Activated T-helper 1 cell treated with anti-CD3 and anti-CD28 coated beads, Interleukin-12 subunit alpha, Interleukin-12 subunit beta, Interleukin-2, Interleukin-4 antibody, amounts not matched to agents 30 ng/mL and 10 ng/mL and 1 ng/mL, durations not matched to agents 14 hours and 24 hours and 36 hours (primary cell): ENCODE data around the gene PHACTR1. TPM values are rescaled to one million over a fixed set of nuclear protein-coding genes. Genes with fewer than 3 reads are reported as not detected.

Experiments used
- DNase-seq: peaks from one replicate; pipeline ENCODE4 v3.0.0; 2021; ENCODE audit warnings: low spot score
- H3K27ac Mint-ChIP-seq: one replicate; pipeline ENCODE4 v1.8.0; 2021; ENCODE audit warnings: mild to moderate bottlenecking, mixed read lengths
- H3K27me3 Mint-ChIP-seq: one replicate; pipeline ENCODE4 v1.8.0; 2022; ENCODE audit warnings: mild to moderate bottlenecking, moderate library complexity, mixed read lengths; ENCODE audit not compliant: insufficient read depth
- H3K36me3 Mint-ChIP-seq: one replicate; pipeline ENCODE4 v1.8.0; 2021; ENCODE audit warnings: low read depth, mixed read lengths
- H3K4me1 Mint-ChIP-seq: one replicate; pipeline ENCODE4 v1.8.0; 2021; ENCODE audit warnings: low read depth, mixed read lengths
- H3K4me3 Mint-ChIP-seq: one replicate; pipeline ENCODE4 v1.8.0; 2021; ENCODE audit warnings: mild to moderate bottlenecking, moderate library complexity, mixed read lengths
- H3K9me3 Mint-ChIP-seq: one replicate; pipeline ENCODE4 v1.8.0; 2021; ENCODE audit warnings: mixed read lengths
- intact Hi-C: fragments of 100-400 bp; cut with micrococcal nuclease; formaldehyde crosslinking; loops from one replicate; pipeline ENCODE4 v1.15.1; 2024
- total RNA-seq: library from RNA; stranded (reverse); gene quantifications from 2 replicates; pipeline ENCODE4 v1.2.3, GENCODE V29; 2022

Gene PHACTR1
- total RNA-seq, 1 donor from 2014 or later, result 0.44 TPM

DNA sequence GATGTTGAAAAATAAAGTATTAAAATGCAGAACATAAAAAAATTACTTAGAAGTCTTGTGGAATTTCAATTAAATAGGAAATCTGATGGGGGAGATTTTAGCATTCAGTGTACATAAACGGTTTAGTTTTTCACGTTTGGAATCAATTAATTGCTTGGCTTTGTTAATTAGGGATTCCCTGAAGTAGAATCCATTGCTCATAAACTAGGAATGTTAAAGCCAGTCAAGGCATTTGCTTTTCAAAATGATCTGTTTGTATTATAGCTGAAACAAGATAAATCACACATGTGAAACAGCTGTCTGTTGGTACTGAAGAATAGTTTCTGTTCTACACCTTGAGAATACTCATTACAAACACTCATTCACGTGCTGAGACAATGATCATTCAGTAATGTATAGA lies 313.8 kb downstream of the PHACTR1 start:
- DNase-seq, result no peak
- intact Hi-C loops, result no loop called here
- H3K27ac Mint-ChIP-seq, result no peak overlapping the region
- no peaks in the 10 kb centered on the region for H3K4me1 Mint-ChIP-seq
- no peak overlapping the region for H3K4me3 Mint-ChIP-seq
- no peaks in the 10 kb centered on the region for H3K36me3 Mint-ChIP-seq
- peaks cover 25% of the 10 kb centered on the region for H3K27me3 Mint-ChIP-seq
- no peaks in the 10 kb centered on the region for H3K9me3 Mint-ChIP-seq

DNA sequence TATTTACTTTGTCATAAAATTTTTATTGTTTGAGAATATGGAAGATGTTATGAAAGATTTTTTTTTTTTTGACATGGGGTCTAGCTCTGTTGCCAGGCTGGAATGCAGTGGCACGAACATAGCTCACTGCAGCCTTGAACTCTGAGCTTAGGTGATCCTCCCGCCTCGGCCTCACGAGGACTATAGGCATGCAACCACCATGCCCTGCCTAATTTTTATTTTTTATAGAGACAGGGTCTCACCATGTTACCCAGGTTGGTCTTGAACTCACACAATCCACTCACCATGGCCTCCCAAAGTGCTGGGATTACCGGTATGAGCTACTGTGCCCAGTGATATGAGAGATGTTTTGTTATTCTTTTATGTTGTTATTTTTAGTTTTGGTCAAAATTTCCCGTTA lies 316.0 kb downstream of the PHACTR1 start:
- Mint-ChIP-seq H3K36me3 (no peaks in the 10 kb centered on the region), H3K27ac (no peak overlapping the region), H3K9me3 (no peaks in the 10 kb centered on the region), H3K4me1 (no peaks in the 10 kb centered on the region), H3K4me3 (no peak overlapping the region), H3K27me3 (peaks cover 18% of the 10 kb centered on the region)
- DNase-seq, result no peak
- intact Hi-C loops, result no loop called here

DNA sequence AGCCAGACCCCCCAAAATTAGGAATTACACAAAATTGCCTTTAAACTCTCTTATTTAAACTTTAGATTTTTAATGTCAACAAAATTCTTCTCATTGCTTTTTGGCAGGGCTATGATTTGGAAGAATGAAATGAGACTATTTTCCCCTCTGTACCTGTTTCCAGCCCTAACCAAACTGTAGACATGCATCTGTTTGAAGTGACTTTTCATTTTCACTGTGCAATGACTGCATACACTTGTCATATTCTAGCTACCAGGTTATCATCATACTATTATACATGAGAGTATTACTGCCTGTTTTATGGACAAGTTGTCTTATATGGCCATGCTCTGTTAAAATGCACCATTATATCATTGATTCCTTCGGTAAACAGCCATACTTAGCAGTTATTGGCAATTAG lies 316.6 kb downstream of the PHACTR1 start:
- intact Hi-C loops, result no loop called here
- no peaks in the 10 kb centered on the region for H3K9me3 Mint-ChIP-seq
- peaks cover 17% of the 10 kb centered on the region for H3K27me3 Mint-ChIP-seq
- DNase-seq, result no peak
- H3K4me3 Mint-ChIP-seq, result no peak overlapping the region
- H3K4me1 Mint-ChIP-seq, result no peaks in the 10 kb centered on the region
- no peaks in the 10 kb centered on the region for H3K36me3 Mint-ChIP-seq
- no peak overlapping the region for H3K27ac Mint-ChIP-seq

DNA sequence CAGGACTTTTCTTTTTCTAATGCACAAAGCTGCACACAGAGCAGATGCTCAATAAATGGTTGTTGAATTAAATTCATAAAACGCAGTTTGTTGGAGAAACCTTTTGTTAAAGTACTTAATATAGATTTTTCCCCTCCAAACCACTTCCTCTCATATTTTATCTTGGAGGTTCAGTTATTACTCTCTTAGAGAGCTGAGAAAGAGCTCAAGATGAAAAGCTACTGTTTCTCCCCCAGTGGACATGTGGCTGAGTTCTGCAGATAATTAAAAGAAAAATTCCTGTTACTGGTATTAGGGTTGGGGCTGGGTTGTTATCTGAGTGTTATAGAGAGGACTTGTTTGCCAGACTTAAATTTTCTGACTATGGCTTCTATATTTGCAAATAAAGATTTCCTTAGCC lies 317.7 kb downstream of the PHACTR1 start:
- H3K4me3 Mint-ChIP-seq, result no peak overlapping the region
- H3K27me3 Mint-ChIP-seq, result peaks cover 16% of the 10 kb centered on the region
- H3K4me1 Mint-ChIP-seq, result no peaks in the 10 kb centered on the region
- no peak for DNase-seq
- no peaks in the 10 kb centered on the region for H3K9me3 Mint-ChIP-seq
- intact Hi-C loops, result no loop called here
- H3K27ac Mint-ChIP-seq, result no peak overlapping the region
- H3K36me3 Mint-ChIP-seq, result no peaks in the 10 kb centered on the region

DNA sequence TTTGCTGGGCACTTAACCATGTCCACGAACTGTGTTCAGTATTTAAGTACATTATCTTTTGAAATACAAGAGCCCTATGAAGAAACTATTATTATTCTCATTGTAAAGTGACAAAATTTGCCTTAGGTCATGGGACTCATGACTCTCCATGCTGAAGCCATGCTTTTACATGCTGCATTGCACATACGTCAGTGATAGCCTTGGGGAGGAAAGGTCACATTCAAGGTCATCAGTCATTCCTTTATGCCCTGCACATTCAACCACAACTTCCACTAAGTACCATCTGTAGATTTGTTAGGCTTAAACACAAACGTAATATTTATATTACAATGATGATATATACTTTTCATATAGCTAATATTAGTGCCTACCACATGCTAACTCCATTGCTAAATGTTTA lies 319.0 kb downstream of the PHACTR1 start:
- Mint-ChIP-seq H3K4me1 (no peaks in the 10 kb centered on the region), H3K36me3 (no peaks in the 10 kb centered on the region), H3K9me3 (no peaks in the 10 kb centered on the region), H3K27me3 (peaks cover 19% of the 10 kb centered on the region), H3K4me3 (no peak overlapping the region), H3K27ac (no peak overlapping the region)
- intact Hi-C loops, result no loop called here
- no peak for DNase-seq

DNA sequence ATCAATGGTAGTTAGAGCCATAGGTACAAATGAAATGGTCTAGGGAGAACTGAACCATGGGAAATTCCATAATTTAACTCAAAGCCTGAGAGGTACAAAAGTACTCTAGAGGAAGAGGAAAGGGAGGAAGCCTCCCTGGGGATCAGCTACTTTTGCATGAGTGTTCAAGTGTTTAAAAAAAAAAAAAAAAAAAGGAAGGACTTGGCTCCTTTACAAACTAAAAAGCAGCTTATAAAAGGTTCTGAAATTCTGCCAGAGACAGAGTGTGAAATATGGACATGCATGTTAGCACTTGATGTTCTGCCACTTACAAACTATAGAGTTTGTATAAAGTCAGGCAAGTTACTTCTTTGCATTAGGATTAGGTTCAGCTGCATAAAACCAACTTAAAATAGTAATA lies 321.7 kb downstream of the PHACTR1 start:
- Mint-ChIP-seq H3K36me3 (no peaks in the 10 kb centered on the region), H3K9me3 (no peaks in the 10 kb centered on the region)
- intact Hi-C loops, result no loop called here

DNA sequence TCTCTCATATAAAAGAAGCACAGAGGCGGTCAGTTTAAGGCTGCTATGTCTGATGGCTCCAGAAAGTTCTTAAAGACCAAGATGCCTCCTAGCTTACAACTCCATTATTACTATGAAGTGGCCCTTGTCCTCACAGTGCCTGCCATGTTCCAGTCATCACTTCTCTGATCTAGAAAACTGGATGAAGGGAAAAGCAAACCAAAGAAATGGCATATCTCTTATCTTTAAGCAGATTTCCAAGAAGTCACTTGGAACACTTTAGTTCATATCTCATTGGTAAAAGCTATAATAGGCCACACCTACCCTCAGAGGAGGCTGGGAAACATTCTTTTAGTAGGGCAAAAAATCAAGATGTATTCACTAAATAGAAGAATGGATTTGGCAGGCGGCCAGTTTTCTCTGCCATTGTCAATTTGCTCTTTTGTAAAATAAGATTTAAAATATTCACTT lies 322.2 kb downstream of the PHACTR1 start:
- no peaks in the 10 kb centered on the region for H3K36me3 Mint-ChIP-seq
- no peaks in the 10 kb centered on the region for H3K9me3 Mint-ChIP-seq
- H3K27me3 Mint-ChIP-seq, result peaks cover 7% of the 10 kb centered on the region
- intact Hi-C loops, result no loop called here
- H3K4me1 Mint-ChIP-seq, result peaks cover 7% of the 10 kb centered on the region
- no peak overlapping the region for H3K27ac Mint-ChIP-seq
- no peak for DNase-seq
- H3K4me3 Mint-ChIP-seq, result no peak overlapping the region

More for the DNA sequence above, 321.7 kb downstream of the PHACTR1 start:
- Mint-ChIP-seq H3K27me3 (peaks cover 7% of the 10 kb centered on the region), H3K27ac (no peak overlapping the region), H3K4me1 (peaks cover 7% of the 10 kb centered on the region), H3K4me3 (no peak overlapping the region)
- DNase-seq, result no peak

DNA sequence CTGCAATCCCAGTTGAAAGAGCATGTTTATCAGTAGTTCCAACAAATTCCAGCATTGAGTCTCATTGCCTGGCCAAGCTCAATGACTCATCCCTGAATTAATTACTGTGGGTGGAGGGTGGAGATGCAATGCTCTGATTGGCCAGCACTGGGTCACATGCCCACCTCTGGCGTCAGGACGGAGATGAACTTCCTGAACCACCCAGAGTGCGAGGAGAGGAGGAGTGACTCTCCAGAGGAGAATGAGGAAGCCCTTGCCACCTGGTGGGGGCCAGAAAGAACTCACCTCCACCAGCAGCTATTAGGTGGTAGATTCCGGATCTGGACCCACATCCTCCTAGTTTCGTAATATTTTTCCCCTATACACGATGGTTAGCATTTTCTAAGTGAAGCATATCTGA lies 327.8 kb downstream of the PHACTR1 start:
- no peaks in the 10 kb centered on the region for H3K9me3 Mint-ChIP-seq
- peaks cover 9% of the 10 kb centered on the region for H3K27me3 Mint-ChIP-seq
- DNase-seq, result no peak
- no peak overlapping the region for H3K4me3 Mint-ChIP-seq
- intact Hi-C loops, result no loop called here
- H3K4me1 Mint-ChIP-seq, result peaks cover 7% of the 10 kb centered on the region
- H3K36me3 Mint-ChIP-seq, result no peaks in the 10 kb centered on the region
- no peak overlapping the region for H3K27ac Mint-ChIP-seq

DNA sequence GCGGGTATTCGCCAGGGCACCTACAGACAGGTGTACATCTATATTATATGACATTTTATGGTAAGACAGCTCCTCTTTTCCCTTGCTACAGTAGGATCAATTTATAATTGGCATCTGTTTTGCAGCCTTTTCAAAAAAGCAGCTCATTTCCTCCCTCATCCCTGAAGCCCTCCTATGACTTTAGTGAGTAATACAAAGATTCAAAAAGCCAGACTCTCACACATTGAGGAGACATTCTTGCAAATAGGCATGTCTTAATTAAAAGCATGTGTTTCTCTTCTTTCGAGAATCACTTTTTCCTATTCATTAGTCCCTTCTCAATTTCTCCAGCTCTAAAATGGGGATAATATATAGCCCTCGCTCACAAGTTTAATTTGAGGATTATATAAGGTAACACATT lies 328.3 kb downstream of the PHACTR1 start:
- H3K9me3 Mint-ChIP-seq, result no peaks in the 10 kb centered on the region
- H3K27ac Mint-ChIP-seq, result no peak overlapping the region
- H3K36me3 Mint-ChIP-seq, result no peaks in the 10 kb centered on the region
- intact Hi-C loops, result no loop called here
- peaks cover 7% of the 10 kb centered on the region for H3K4me1 Mint-ChIP-seq
- DNase-seq, result no peak
- no peak overlapping the region for H3K4me3 Mint-ChIP-seq
- peaks cover 8% of the 10 kb centered on the region for H3K27me3 Mint-ChIP-seq

DNA sequence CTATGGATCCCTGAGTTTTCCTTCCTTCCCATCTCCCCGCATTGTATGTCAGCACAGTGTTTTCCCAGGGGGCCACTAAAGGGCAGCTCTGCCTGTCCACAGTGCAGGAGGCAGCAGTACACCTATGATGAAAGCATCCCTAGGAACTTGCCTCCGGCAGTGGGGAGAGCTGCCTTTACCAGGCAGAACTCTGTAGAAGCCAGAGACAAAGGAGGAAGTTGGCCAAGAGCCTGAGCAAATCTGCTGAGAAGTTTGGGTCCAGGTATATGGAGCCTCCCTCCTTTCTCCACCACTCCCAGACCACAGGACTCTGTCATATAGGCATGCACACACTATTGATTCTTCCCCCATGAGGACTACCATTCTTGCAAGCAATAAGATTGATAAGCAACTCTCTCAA lies 329.1 kb downstream of the PHACTR1 start:
- intact Hi-C loops, result no loop called here
- H3K27me3 Mint-ChIP-seq, result peaks cover 2% of the 10 kb centered on the region
- no peak overlapping the region for H3K27ac Mint-ChIP-seq
- H3K9me3 Mint-ChIP-seq, result no peaks in the 10 kb centered on the region
- H3K36me3 Mint-ChIP-seq, result no peaks in the 10 kb centered on the region
- DNase-seq, result no peak
- H3K4me1 Mint-ChIP-seq, result peaks cover 7% of the 10 kb centered on the region
- no peak overlapping the region for H3K4me3 Mint-ChIP-seq

DNA sequence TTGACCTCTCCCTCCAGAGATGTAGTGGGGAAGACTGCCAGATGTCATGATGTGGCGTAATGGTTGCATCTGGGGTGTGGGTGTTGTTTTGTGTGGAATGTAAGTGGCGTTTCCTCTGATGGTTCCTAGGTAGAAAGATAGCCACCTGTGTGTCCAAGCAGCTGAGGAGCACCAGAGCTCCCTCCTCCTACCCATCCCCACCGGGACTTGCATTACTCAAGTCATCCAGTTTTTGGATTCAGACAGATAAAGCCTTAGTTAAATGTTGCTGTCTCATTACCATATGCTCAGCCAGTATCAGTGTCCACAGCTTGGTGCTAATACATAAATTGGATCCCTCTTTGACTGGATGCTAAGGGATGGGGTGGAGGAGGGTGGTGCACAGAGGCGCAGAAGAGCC lies 329.5 kb downstream of the PHACTR1 start:
- no peak for DNase-seq
- H3K27ac Mint-ChIP-seq, result no peak overlapping the region
- peaks cover 7% of the 10 kb centered on the region for H3K4me1 Mint-ChIP-seq
- H3K36me3 Mint-ChIP-seq, result no peaks in the 10 kb centered on the region
- no peak overlapping the region for H3K4me3 Mint-ChIP-seq
- no peaks in the 10 kb centered on the region for H3K9me3 Mint-ChIP-seq
- H3K27me3 Mint-ChIP-seq, result peaks cover 5% of the 10 kb centered on the region
- intact Hi-C loops, result no loop called here

DNA sequence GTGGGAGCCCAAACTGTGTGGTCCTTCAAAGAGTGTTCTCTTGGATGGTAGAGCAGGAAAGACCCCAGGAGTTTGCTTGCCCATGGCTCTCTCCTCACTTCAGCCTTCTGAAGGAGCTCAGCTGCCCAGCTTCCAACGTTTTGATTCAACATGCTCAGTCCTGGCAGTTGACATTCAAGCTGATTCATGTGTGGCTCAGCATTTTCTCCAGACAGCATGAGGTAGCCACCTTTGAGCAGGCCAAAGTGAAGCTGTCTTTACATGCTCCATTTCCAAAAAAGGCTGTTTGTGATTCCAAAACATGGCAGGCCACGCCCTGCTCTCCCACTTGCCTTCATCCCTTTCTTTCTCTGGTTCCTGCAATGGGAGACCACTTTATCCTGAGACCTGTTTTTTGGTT lies 331.5 kb downstream of the PHACTR1 start:
- Mint-ChIP-seq H3K27me3 (peaks cover 5% of the 10 kb centered on the region), H3K27ac (no peak overlapping the region), H3K36me3 (no peaks in the 10 kb centered on the region), H3K9me3 (no peaks in the 10 kb centered on the region), H3K4me3 (no peak overlapping the region), H3K4me1 (peaks cover under 1% of the 10 kb centered on the region)
- intact Hi-C loops, result no loop called here
- DNase-seq, result no peak

DNA sequence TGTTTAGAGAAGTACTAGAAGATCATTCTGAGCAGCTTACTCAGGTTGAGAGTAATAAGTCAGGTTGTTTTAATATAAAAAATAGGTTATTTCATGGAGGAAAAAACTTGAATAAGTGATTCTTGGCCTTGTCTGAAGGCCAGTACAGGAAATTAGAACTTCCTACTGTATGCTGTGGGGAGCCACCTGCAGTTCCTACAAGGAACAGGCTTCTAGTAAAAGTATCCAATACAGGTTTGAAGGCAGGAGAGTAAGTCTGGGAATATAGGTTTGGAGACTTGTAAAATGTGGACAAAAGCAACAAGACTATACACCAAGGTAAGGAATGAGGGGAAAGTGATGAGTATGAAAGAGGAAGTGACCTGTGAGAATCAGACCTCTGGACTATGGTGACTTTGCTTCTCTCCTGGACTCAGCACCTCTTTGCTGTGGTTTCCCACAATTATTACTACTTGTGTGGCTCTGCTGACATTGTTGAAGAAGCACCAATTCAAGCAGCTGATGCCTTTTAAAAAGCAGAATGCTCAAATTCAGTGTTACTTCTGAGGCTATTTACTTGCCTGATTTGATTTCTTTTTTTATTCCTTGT lies 333.2 kb downstream of the PHACTR1 start:
- no peaks in the 10 kb centered on the region for H3K9me3 Mint-ChIP-seq
- H3K27ac Mint-ChIP-seq, result no peak overlapping the region
- no peaks in the 10 kb centered on the region for H3K36me3 Mint-ChIP-seq
- peaks cover 5% of the 10 kb centered on the region for H3K27me3 Mint-ChIP-seq
- H3K4me1 Mint-ChIP-seq, result no peaks in the 10 kb centered on the region
- H3K4me3 Mint-ChIP-seq, result no peak overlapping the region
- intact Hi-C loops, result no loop called here
- DNase-seq, result no peak

DNA sequence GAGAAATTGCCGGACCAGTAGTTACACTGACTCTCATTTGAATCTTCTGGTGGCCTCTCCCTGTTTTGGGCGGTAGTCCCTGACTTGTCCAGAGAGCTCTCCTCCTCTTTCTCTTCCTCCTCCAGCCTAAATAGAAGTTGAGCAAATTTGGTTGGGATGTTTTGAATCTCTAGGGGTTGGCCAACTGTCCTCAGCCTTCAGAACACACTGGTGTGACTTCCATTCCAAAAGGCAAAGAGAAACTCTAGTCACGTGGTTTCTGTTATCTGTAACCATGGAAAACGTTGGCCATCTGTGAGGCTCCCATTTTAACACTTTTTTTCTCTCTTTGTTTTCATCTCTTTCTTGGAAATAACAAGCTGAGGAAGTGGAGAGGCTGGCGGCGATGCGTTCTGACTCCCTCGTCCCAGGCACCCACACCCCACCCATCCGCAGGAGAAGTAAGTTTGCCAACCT lies 336.5 kb downstream of the PHACTR1 start:
- Mint-ChIP-seq H3K27ac (no peak overlapping the region), H3K9me3 (no peaks in the 10 kb centered on the region), H3K4me1 (no peaks in the 10 kb centered on the region), H3K27me3 (peaks cover 5% of the 10 kb centered on the region), H3K4me3 (no peak overlapping the region), H3K36me3 (no peaks in the 10 kb centered on the region)
- no peak for DNase-seq
- intact Hi-C loops, result no loop called here
